BJ (cell line): ENCODE data around the gene OSBPL7. TPM values are rescaled to one million over a fixed set of nuclear protein-coding genes. Genes with fewer than 3 reads are reported as not detected.
"Not testable (repeated sequence)": the region's sequence is repeated elsewhere in the genome, so short reads cannot be mapped to it uniquely, and the experiment has no call there.

ENCODE experiments used
- CTCF ChIA-PET: fragments of 350-600 bp; formaldehyde crosslinking; extraction: SDS; loops from one replicate; lab custom pipeline; 2021; ENCODE audit warnings: antibody characterized with exemption, inconsistent platforms; lab: Yijun Ruan, JAX
- POLR2A ChIA-PET: fragments of 300-600 bp; sonication (Branson Sonifier 250); formaldehyde crosslinking; extraction: SDS; loops from one replicate; lab custom pipeline; 2021; ENCODE audit warnings: antibody characterized with exemption; lab: Charles Lee
- DNase-seq: peaks from one replicate; pipeline ENCODE4 v3.0.0-alpha.2; 2011; ENCODE audit warnings: low read depth
- H3K27me3 ChIP-seq: 2 replicates; pipeline ENCODE4 v1.6.0; 2011; ENCODE audit warnings: low read length; ENCODE audit not compliant: control insufficient read depth, insufficient read depth
- H3K36me3 ChIP-seq: 2 replicates; pipeline ENCODE4 v1.5.1; 2011; ENCODE audit warnings: low read length; ENCODE audit not compliant: control insufficient read depth, insufficient read depth
- H3K4me3 ChIP-seq: 2 replicates; pipeline ENCODE4 v1.5.1; 2011; ENCODE audit warnings: low read depth, mild to moderate bottlenecking, control low read depth, low read length
- CTCF ChIP-seq: IDR thresholded peaks from 2 replicates; pipeline ENCODE4 v1.5.1; 2011; ENCODE audit warnings: low read depth, mild to moderate bottlenecking, control low read depth, inconsistent platforms, low read length, moderate library complexity; ENCODE audit not compliant: insufficient read depth
- polyA plus RNA-seq: library from polyadenylated mRNA; depleted of rRNA; stranded (reverse); fragments of >200 nt; gene quantifications from 2 replicates; pipeline ENCODE4 v1.2.3, GENCODE V29; 2011

OSBPL7 gene
- polyA plus RNA-seq, 1 experiment: 7.6 TPM

DNA sequence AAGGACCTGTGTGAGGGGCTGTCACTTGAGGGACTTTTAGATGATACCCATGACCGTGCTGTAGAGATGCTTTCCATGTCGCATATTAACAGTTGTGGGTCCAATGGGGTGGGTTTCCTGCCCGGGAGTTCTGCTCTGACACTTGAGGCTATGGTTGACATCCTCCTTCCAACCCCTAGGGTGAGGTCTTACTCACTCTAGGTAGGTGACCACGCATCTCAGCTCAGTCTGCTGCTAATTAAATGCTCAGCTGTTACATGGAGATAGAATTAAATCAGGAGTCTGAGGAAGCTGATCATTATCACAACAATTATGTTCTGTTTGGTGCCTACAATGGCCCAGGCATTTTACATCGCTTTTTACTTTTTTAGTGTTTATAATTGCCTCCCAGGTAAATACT is 40.2 kb downstream of the OSBPL7 start:
- ChIA-PET CTCF (interaction anchor here (1.4 kb wide), 1 partner anchor 9 kb away, joined by 3 read pairs; no protein-coding TSS in a partner anchor), POLR2A (no interaction called here)
- Histone ChIP-seq H3K4me3 (no peak overlapping the region), H3K27me3 (peaks cover 13% of the 10 kb centered on the region), H3K36me3 (no peaks in the 10 kb centered on the region)
- no peak for TF ChIP-seq CTCF
- no peak for DNase-seq

DNA sequence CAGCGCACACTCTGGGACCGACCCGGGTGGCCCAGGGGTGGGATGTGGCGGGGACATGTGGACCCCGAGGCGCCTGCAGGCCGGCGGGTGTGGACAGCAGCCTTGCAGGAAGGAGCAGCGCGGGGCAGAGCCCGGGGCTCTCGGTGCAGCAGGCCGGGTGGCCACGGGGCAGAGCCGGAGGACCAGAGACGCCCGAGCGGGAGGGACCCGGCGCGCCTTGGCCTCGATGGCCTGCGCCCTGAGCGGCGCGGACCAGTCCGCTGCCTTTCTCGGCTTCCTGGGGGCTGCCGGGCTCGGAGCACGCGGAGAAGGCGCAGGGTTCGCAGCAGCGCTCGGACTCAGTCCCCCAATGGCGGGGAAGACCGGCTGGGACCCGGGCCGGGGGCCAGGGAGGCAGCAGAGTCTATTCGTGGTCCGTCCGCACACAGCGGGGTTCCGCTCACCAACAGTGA is 43.4 kb downstream of the OSBPL7 start:
- ChIA-PET CTCF (interaction anchor here (0.6 kb wide), 1 partner anchor 147 kb away, joined by 4 read pairs; no protein-coding TSS in a partner anchor), POLR2A (no interaction called here)
- DNase-seq: no peak
- Histone ChIP-seq H3K27me3 (peaks cover 18% of the 10 kb centered on the region), H3K4me3 (no peak overlapping the region), H3K36me3 (no peaks in the 10 kb centered on the region)
- no peak for TF ChIP-seq CTCF

DNA sequence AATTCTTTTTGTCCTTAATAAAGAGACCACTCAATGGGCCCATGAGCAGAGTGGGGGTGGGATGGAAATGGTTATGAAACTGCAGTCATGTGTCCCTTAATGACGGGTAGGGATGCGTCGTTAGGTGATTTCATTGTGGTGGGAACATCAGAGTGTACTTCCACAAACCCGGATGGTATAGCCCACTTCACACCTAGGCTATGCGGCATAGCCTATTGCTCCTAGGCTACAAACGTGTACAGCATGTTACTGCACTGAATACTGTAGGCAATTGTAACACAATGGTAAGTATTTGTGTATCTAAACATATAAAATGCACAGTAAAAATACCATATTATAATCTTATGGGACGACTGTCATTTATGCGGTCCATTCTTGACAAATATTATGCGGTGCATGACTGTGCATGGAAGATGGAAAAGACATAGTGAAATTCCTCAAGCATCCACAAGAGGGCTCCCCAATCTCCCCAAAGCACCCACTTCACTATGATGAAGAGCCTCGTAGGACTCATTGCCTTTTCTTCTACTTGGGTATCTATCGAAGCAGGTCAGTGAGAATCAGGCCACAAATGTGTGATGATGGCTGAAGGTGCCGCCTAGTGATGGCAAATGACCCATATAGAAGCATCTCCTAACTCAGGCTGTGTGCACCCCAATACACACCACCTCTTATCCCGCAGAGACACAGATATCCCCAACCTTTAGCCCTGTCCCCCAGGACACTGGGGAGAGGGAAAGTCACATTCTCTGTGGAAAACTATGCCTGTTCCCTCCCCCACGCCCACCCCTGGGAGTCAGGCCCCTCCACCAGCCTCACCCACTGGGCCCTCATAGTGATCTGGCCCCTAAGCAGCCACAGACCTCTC is 45.0 kb downstream of the OSBPL7 start:
- peak; percentile 71 for TF ChIP-seq CTCF
- peaks cover 18% of the 10 kb centered on the region for H3K27me3 ChIP-seq
- H3K4me3 ChIP-seq: no peak overlapping the region
- ChIA-PET CTCF (interaction anchor here (0.6 to 1.4 kb wide), 5 partner anchors 9 to 24 kb away, joined by 3 to 4 read pairs (median 3); no protein-coding TSS in a partner anchor), POLR2A (no interaction called here)
- no peaks in the 10 kb centered on the region for H3K36me3 ChIP-seq
- no peak for DNase-seq

GRCh38 chr17:47774987-47775580 is 46.5 kb downstream of the OSBPL7 start:
- ChIA-PET POLR2A (no interaction called here), CTCF (interaction anchor here (1.0 to 1.4 kb wide), 5 partner anchors 9 to 35 kb away, joined by 3 to 4 read pairs (median 3); no protein-coding TSS in a partner anchor)
- Histone ChIP-seq H3K36me3 (no peaks in the 10 kb centered on the region), H3K4me3 (no peak overlapping the region), H3K27me3 (peaks cover 14% of the 10 kb centered on the region)
- no peak for TF ChIP-seq CTCF
- no peak for DNase-seq

DNA sequence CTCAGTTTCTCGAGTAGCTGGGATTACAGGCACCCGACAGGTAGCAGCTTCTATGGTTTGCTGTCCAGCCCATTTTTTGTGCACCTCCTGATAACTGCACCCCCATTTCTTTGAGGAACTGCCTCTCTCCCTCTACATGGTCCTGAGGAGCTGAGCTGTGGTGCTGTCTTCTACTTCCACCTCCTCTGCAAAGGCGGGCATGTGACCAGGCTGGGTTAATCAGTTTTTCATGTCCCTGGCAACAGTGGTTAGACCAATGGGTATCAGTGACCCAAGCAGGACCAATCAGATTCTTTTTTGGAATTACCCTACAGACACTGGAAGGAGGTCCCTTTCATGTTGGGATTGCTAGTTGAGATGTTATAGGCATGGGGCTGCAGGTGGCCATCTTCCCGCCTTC is 47.3 kb downstream of the OSBPL7 start:
- no peak for DNase-seq
- no peaks in the 10 kb centered on the region for H3K36me3 ChIP-seq
- H3K4me3 ChIP-seq: no peak overlapping the region
- ChIA-PET CTCF (interaction anchor here (1.2 kb wide), 1 partner anchor 9 kb away, joined by 3 read pairs; no protein-coding TSS in a partner anchor), POLR2A (no interaction called here)
- TF ChIP-seq CTCF: no peak
- peaks cover 15% of the 10 kb centered on the region for H3K27me3 ChIP-seq

DNA sequence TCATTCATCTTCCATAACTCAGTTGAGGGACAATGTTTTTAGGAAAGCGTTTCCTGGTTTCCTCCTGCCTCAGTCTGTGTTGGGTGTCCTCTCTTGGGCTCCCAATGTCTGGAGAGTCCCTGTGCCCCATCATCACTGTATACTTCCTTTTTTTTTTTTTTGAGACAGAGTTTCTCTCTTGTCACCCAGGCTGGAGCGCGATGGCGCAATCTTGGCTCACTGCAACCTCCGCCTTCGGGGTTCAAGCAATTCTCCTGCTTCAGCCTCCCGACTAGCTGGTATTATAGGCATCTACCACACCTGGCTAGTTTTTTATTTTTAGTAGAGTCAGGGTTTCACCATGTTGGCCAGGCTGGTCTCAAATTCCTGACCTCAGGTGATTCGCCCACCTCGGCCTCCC is 47.9 kb downstream of the OSBPL7 start:
- H3K36me3 ChIP-seq, H3K4me3 ChIP-seq, POLR2A ChIA-PET, DNase-seq: not testable (repeated sequence)
- CTCF ChIA-PET: interaction anchor here (0.8 to 1.6 kb wide), 4 partner anchors 8 to 75 kb away, joined by 3 to 5 read pairs (median 3); no protein-coding TSS in a partner anchor
- H3K27me3 ChIP-seq: peaks cover 15% of the 10 kb centered on the region
